ENCODE data around the gene SNAP23. TPM values are rescaled to one million over a fixed set of nuclear protein-coding genes. Genes with fewer than 3 reads are reported as not detected.

The SNAP23 gene
- total RNA-seq, 1 donor from 2014 or later, result 111 TPM

DNA sequence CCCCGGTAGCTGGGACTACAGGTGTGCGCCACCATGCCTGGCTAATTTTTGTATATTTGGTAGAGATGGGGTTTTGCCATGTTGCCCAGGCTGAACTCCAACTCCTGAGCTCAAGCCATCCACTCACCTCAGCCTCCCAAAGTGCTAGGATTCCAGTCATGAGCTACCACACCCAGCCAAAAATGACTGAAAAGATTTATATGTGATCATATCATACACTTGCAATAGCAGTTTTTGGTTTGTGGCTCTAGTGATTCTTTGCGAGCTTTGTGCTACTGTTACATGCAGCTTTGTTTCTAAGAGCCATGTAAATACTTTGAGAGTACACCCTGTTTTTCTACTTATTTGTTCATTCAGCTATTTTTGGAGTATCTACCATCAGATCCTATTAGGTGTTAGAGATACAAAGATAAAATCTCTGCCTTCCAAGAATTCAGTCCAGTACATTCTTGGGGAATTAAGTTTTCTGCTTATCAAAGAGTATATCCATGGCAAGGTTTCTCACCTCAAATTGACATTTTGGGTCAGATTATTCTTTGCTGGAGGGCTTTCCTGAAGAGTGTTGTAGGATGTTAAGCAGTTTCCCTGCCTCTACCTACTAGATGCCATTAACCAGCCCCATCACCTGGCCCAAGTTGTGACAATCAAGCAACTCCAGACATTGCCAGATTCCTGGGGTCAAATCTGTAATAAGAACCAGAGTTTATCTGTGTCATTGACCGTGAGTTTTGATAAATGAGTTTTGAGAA, 15.0 kb downstream of the SNAP23 start:
- POLR2A ChIA-PET, result no interaction called here
- intact Hi-C loops (cut with micrococcal nuclease), result no loop called here
- H3K27ac Mint-ChIP-seq, result no peak overlapping the region
- ATAC-seq (ENCODE audit: low read depth), result no peak
- H3K4me1 Mint-ChIP-seq, result peaks cover 39% of the 10 kb centered on the region
- CTCF ChIA-PET, result interaction anchor here (0.6 kb wide), 1 partner anchor 31 kb away, joined by 3 read pairs; no protein-coding TSS in a partner anchor
- H3K4me3 Mint-ChIP-seq, result no peak overlapping the region
- no peak for DNase-seq
- H3K27me3 Mint-ChIP-seq, result no peaks in the 10 kb centered on the region
- no peaks in the 10 kb centered on the region for H3K9me3 Mint-ChIP-seq
- TF ChIP-seq, protein P1, sequence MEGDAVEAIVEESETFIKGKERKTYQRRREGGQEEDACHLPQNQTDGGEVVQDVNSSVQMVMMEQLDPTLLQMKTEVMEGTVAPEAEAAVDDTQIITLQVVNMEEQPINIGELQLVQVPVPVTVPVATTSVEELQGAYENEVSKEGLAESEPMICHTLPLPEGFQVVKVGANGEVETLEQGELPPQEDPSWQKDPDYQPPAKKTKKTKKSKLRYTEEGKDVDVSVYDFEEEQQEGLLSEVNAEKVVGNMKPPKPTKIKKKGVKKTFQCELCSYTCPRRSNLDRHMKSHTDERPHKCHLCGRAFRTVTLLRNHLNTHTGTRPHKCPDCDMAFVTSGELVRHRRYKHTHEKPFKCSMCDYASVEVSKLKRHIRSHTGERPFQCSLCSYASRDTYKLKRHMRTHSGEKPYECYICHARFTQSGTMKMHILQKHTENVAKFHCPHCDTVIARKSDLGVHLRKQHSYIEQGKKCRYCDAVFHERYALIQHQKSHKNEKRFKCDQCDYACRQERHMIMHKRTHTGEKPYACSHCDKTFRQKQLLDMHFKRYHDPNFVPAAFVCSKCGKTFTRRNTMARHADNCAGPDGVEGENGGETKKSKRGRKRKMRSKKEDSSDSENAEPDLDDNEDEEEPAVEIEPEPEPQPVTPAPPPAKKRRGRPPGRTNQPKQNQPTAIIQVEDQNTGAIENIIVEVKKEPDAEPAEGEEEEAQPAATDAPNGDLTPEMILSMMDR (IDR thresholded peaks at IDR 0.05), result no peak
- H3K36me3 Mint-ChIP-seq (ENCODE audit: low read depth), result peaks cover 54% of the 10 kb centered on the region

DNA sequence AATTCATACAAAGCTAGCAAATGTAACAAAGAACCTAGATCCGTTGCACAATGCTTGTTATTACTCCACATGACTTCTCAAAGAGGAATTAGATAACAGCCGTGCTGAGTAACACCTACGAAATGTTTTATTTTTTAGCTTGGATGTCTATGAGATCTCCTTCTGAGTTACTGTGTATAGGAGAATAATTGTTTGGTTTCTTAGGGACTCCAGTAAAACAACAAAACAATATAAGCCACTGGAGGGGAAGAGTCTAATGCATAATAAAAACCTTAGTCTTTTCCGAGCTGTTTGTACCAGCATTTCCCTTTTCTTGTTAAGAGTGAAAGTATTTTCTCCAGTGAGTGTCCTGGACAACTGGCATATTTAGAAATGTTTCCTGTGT, 15.6 kb downstream of the SNAP23 start:
- ATAC-seq (ENCODE audit: low read depth), result no peak
- Mint-ChIP-seq H3K27me3 (no peaks in the 10 kb centered on the region), H3K36me3 (ENCODE audit: low read depth) (peaks cover 60% of the 10 kb centered on the region), H3K27ac (no peak overlapping the region), H3K4me1 (peaks cover 35% of the 10 kb centered on the region), H3K4me3 (no peak overlapping the region), H3K9me3 (no peaks in the 10 kb centered on the region)
- ChIA-PET POLR2A (no interaction called here), CTCF (no interaction called here)
- TF ChIP-seq, protein P1 (IDR thresholded peaks at IDR 0.05), result no peak
- DNase-seq, result no peak
- intact Hi-C loops (cut with micrococcal nuclease), result no loop called here

DNA sequence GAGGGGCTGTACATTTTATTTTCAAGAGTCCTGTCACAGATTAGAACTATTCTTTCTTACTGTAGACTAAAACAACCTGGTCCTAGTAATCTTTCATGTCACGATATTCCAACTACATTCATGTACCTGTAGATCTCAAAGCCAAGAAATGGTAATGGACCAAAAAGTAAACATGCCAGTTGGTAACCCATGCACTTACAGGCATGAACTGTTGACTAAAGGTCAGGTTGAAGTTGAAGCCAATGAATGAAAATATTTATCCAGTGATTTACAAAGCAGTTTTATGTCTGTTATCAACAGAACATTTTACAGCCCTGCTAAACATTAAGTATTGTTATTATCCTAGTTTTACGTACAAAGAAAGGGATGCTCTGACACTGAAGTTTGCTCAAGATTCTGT, 27.9 kb downstream of the SNAP23 start:
- H3K36me3 Mint-ChIP-seq (ENCODE audit: low read depth), result peaks cover 66% of the 10 kb centered on the region
- no peaks in the 10 kb centered on the region for H3K9me3 Mint-ChIP-seq
- ChIA-PET CTCF (no interaction called here), POLR2A (no interaction called here)
- H3K27ac Mint-ChIP-seq, result no peak overlapping the region
- TF ChIP-seq, protein P1 (IDR thresholded peaks at IDR 0.05), result no peak
- no peaks in the 10 kb centered on the region for H3K4me1 Mint-ChIP-seq
- DNase-seq (no peak), ATAC-seq (ENCODE audit: low read depth) (no peak)
- H3K4me3 Mint-ChIP-seq, result no peak overlapping the region
- H3K27me3 Mint-ChIP-seq, result no peaks in the 10 kb centered on the region
- intact Hi-C loops (cut with micrococcal nuclease), result no loop called here

DNA sequence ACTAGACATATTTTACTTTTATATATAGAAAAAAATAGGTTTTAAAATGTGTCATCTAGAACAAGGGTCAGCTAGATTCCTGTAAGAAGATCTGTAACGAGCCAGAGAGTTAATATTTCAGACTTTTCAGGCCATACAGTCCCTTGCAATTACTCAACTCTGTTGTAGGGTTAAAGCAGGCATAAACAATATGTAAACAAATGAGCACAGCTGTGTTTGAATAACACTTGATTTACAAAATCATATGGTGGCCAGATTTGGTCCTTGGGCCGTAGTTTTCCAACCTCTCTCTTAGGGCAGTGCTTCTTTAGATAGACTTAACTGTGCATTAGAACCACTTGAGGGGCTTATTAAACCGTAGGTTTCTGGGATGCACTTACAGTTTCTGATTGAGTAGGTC, 33.5 kb downstream of the SNAP23 start:
- TF ChIP-seq, protein P1 (IDR thresholded peaks at IDR 0.05), result no peak
- intact Hi-C loops (cut with micrococcal nuclease), result no loop called here
- H3K27ac Mint-ChIP-seq, result no peak overlapping the region
- DNase-seq (no peak), ATAC-seq (ENCODE audit: low read depth) (no peak)
- no peaks in the 10 kb centered on the region for H3K4me1 Mint-ChIP-seq
- peaks cover 74% of the 10 kb centered on the region for H3K36me3 Mint-ChIP-seq (ENCODE audit: low read depth)
- ChIA-PET POLR2A (no interaction called here), CTCF (no interaction called here)
- no peaks in the 10 kb centered on the region for H3K9me3 Mint-ChIP-seq
- H3K27me3 Mint-ChIP-seq, result no peaks in the 10 kb centered on the region
- H3K4me3 Mint-ChIP-seq, result no peak overlapping the region

DNA sequence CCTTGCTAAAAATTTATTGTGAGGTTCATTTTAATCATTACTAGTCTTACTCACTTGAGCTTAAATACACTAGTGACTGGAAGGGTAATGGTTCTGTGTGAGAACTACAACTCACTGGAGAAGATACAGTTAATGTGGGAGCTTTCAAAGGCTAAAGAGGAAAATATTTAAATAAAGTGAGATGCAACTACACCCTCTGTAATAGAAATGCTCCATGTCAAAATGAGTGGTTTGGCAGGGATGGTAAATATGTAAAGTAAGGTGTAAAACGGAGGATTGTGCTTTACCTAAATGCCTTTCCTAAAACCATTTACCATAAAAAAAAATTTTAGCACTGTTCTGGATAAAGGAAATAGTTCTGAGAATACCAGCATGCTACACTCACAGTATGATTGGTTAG, 37.8 kb downstream of the SNAP23 start:
- ATAC-seq (ENCODE audit: low read depth) (no peak), DNase-seq (no peak)
- ChIA-PET POLR2A (no interaction called here), CTCF (no interaction called here)
- Mint-ChIP-seq H3K27ac (no peak overlapping the region), H3K36me3 (ENCODE audit: low read depth) (peaks cover 75% of the 10 kb centered on the region), H3K27me3 (no peaks in the 10 kb centered on the region), H3K4me1 (no peaks in the 10 kb centered on the region), H3K9me3 (no peaks in the 10 kb centered on the region), H3K4me3 (no peak overlapping the region)
- intact Hi-C loops (cut with micrococcal nuclease), result no loop called here
- TF ChIP-seq, protein P1 (IDR thresholded peaks at IDR 0.05), result no peak
